GM04504 (cell line): ENCODE data around the gene EHBP1L1.

Source experiments
- DNase-seq: peaks from one replicate; pipeline ENCODE4 v3.0.0-alpha.2; 2012; ENCODE audit warnings: low read depth

The EHBP1L1 gene

DNA sequence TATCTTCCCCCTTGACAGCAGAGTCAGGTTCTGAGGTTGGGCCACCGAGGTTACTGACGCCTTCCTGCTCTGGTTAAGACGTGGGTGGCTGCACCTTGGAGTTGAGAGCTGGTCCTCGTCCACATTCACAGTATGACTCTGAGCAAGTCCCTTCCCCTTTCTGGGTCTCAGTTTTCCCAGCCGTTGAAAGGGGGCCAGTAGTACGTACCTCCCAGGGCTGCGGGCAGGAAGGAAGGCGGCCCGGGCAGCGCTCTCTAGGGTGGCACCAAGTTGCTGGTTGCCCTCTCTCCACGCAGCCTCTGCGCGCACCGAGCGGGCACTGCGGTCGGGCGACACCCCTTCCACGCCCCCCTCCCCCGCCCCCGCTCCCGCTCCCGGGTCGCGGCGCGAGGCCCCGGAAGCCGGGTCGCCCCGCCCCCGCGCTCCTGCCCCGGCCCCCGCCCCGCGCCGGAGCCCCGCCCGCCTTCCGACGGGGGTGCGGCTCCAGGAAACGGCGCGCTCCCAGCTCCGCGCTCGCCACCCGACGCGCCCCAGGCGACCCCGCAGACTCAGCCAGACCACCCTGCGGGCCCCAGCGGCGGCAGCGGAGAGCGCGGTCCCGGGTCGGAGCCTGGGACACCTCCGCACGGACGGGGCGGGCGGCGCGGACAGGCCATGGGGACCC lies at the start of gene EHBP1L1:
Gene EHBP1L1, plus strand, starts transcription at position 486 of the 664 bp plus-strand sequence. CDS start 250 bp downstream, outside the sequence.
- DNase-seq, result no peak

DNA sequence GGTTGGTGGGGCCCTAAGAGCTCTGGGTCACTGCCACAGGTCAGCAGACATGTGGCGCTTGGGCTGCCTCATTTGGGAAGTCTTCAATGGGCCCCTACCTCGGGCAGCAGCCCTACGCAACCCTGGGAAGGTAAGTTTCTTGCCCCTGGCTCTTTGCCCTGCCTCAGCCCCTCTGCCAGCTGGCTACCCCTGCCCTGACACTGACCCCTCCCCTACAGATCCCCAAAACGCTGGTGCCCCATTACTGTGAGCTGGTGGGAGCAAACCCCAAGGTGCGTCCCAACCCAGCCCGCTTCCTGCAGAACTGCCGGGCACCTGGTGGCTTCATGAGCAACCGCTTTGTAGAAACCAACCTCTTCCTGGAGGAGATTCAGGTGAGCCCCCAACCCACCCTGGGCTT lies 49.1 kb upstream of the EHBP1L1 start:
- DNase-seq, result no peak

DNA sequence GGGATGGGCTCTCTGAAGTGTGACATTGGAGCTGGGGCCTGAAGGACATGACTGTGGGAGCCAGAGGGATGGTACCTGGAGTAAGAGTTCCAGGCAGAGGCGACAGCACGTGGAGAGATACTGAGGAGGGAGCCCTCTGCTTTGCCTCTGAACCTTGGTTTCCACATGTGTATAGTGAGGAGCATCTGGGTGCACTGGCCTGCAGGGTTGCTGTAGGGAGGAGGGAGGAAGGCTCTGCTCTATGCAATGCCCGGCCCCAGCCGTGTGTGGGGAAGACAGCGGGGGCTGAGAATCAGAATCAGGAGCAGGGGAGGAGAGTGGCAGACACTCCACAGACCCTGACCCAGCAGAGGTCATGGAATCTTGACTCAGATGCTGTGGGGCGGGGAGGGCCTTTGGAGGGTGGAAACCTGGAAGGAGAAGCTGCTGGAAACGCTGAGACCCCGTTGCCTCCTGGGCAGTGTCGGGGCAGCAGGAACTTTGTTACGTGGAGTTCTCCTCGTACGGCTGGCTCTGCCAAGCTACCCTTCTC lies 47.0 kb upstream of the EHBP1L1 start:
- DNase-seq, result no peak

DNA sequence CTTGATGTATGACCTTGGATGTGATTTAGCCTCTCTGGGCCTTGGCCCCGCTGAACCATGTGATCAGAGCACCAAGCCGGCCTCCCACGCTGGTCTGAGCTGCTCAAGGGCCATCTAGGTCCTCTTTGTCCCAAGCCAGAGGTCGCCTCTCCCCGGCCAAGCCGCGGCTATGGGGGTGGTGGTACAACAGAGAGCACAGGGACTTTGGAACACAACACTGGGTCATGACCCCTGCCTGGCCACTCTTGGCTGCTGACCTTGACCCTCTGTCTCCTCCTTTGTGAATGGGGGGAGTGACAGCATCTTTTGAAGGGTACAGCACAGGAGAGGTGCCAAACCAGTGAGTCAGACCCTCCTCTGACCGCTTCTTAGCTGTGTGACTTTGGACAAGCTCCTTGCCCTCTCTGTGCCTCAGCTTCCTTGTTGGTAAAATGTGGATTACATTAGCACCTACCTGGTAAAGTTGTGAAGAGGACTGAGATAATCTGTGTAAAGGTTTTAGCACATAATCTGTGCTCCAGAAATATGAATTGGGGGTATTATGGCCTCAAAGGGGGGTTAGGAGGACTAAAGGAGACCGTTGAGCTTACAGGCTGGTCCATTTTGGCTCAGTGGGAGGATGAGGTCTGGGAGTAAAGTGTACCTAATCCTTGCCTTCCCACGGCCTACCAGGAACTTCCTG lies 46.2 kb upstream of the EHBP1L1 start:
- no peak for DNase-seq

DNA sequence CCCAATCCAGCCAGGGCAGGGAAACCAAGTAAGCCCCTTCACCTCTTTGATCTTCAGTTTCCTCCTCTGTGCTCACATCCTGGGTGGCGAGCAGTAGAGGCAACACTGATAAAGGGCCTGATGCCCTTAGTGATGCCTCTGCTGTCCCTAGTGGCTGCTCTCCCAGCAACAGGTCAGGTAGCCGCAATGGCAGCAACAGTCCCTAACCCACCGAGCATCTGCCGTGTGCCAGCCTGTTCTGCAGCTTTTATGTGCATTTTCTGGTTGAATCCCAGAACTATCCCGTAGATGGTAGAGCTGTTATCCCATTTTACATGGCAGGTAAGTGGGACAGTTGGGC lies 45.7 kb upstream of the EHBP1L1 start:
- no peak for DNase-seq

DNA sequence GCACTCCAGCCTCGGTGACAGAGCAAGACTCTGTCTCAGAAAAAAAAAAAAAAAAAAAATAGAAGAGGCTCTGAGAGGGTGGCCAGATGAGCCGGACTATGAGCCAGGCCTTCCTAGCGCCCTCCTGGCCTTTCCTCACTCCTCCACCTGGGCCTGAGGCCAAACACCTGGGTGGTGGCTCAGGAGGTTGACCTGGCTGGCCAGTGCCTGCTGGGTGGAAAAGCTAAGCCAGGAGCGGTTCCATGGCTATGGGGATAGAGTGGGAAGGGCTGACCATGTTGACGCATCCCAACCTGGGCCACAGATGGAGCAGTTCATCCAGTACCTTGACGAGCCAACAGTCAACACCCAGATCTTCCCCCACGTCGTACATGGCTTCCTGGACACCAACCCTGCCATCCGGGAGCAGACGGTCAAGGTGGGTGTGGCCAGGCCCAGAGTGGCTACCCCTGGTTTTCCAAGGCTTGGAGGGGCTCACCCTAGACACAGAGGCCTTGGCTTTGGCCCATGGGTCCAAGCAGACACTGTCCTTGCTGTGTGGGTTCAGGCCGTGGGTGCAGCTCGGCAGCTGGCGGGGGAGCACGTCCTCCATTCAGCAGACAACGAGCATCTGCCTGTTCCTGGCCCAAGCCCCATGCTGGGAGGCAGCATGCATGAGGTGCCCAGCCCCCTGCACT lies 43.3 kb upstream of the EHBP1L1 start:
- DNase-seq, result no peak

DNA sequence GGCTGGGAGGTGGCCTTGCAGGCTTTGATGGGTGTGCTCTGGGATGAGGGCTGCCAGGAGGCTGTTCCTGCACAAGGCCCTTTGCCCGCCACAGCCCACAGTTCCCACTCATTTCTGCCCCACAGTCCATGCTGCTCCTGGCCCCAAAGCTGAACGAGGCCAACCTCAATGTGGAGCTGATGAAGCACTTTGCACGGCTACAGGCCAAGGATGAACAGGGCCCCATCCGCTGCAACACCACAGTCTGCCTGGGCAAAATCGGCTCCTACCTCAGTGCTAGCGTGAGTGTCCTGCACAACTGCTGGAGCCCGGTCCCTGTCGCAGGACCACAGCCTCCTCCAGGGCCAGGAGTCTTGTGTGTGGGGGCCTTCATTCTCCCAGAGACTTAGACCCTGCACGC lies 40.8 kb upstream of the EHBP1L1 start:
- DNase-seq, result no peak

DNA sequence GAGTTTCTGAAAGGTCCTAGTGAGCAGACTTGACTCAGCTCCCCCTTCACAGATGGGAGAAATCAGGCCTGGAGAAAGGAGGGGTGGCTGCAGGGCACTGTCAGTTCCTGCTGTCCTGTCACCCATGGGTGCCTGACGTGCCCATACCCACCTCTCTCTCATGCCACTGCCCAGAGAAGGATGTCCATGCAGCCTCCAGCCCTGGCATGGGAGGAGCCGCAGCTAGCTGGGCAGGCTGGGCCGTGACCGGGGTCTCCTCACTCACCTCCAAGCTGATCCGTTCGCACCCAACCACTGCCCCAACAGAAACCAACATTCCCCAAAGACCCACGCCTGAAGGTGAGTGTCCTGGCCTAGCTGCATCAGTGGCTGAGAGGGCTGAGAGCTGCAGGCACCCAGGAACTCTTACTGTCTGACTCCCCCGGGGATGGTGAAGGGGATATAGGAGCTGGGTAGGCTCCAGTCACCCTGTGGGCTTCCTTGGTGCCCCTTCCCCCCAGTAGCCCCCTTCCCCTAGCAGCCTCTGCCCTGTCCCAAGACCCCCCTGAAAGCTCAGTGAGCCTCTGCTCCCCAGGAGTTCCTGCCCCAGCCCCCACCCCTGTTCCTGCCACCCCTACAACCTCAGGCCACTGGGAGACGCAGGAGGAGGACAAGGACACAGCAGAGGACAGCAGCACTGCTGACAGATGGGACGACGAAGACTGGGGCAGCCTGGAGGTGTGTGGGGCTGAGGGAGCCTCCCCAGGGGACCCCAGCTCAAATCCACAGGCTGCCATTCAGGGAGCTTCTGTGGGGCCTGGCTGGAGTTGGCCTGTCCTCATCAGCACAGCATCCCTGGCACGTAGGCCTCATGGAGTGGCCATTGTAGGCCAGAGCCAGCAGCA lies 39.2 kb upstream of the EHBP1L1 start:
- DNase-seq, result no peak

DNA sequence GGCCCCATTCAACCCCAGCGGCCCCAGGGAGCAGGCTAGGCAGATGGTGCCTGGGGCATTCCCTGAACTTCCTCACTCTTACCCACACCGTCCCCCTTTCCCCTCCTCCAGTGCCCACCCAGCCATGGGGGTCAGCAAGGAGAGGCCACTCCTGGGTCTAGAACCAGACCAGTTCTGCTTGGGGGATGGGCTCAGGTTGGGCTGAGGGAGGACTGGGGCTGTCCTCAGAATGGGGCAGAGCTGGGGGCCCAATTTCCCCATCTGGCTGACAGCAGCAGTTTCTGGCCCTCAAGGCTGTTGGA lies 38.6 kb upstream of the EHBP1L1 start:
- no peak for DNase-seq

DNA sequence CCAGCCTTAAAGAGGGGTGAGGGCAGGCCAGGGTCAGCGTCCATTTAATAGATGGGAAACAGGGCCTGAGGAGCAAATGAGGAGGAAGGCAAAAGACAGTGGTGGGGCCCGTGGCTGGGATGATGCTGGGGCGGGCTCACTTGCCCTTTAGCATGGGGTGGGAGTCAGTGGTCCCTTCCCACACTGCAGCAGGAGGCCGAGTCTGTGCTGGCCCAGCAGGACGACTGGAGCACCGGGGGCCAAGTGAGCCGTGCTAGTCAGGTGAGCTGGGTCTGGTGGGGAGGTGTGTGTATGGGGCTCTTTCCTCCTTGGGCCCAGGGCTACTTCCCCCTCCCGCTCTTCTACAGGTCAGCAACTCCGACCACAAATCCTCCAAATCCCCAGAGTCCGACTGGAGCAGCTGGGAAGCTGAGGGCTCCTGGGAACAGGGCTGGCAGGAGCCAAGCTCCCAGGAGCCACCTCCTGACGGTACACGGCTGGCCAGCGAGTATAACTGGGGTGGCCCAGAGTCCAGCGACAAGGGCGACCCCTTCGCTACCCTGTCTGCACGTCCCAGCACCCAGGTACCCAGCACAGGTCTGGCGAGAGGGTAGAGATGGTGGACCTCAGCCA lies 38.1 kb upstream of the EHBP1L1 start:
- DNase-seq, result no peak

DNA sequence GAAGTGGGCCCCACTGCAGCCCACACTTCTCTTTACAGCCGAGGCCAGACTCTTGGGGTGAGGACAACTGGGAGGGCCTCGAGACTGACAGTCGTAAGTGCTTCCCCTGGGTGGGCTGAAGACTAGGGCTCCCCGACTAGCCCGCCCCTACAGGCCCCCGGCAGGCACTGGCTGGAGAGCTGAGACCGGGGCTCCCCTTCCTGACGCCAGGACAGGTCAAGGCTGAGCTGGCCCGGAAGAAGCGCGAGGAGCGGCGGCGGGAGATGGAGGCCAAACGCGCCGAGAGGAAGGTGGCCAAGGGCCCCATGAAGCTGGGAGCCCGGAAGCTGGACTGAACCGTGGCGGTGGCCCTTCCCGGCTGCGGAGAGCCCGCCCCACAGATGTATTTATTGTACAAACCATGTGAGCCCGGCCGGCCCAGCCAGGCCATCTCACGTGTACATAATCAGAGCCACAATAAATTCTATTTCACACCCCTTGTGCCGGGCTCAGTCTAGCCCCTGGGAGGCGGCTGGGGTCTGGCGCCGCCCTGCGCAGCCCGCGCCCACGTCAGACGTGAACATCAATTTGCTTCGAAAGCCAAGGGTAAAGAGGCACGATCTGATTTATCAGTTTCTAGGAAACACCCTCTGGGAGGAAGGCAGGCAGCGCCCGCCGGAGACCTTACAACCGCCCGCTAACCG lies 37.5 kb upstream of the EHBP1L1 start:
- no peak for DNase-seq

DNA sequence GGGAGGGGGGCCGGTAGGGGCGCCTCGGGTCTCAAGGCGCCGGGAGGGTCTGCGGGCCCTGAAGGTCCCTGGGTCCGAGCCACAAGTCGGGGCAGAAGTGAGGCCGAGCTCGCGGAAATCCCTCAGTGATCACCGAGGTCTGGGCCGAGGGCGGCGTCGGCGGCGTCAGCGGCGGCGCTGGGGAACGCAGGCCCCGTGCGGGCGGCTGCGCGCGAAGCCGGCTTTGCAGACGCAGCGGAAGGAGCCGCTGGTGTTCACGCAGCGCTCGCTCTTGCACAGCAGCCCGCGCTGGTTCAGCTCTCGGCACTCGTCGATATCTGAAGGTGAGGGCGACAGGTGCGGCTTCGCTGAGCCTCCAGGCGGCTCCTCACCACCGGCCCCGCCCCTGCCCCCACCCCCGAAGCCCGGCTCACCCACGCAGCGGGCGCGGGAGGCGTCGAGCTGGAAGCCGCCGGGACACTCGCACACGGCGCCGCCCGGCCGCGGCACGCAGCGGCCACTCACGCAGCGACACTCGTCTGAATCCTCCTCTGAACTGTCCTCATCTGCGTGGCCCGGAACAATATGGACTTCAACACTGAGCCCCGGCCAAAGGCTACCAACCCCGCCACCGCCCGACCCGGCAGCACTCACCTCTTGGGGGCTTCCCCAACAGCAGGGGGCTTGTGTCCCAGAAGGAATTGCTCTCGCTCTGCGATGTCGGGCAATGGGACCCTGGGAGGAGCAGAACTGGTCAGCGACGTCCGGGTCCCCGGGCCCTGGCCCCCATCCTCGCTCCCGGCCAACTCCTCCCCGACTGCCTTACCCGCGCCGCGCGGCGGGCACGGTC lies 36.7 kb upstream of the EHBP1L1 start:
- no peak for DNase-seq

DNA sequence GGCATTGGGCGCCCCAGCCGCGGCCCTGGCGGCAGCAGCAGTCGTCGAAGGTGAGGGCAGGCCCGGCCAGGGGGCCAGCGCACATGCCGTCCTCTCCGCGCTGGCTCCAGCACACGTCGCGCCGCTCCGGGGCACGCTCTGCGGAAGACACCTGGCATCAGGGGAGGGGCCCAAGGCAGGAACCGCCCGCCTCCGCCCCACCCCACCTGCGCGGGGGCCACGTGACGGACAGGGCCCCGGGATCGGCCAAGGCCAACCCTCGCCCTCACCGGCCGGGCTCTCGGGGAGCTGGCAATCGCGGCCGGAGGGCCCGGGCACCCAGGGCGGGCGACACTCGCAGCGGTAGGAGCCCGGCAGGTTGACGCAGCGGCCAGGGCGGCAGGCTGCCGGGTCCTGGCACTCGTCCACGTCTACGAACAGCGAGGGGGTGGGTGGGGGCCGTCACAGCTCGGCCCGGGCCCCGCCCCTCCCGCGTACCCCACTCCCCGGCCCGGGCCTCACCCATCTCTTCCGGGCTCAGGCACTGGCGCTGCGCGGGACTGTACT lies 36.0 kb upstream of the EHBP1L1 start:
- no peak for DNase-seq

DNA sequence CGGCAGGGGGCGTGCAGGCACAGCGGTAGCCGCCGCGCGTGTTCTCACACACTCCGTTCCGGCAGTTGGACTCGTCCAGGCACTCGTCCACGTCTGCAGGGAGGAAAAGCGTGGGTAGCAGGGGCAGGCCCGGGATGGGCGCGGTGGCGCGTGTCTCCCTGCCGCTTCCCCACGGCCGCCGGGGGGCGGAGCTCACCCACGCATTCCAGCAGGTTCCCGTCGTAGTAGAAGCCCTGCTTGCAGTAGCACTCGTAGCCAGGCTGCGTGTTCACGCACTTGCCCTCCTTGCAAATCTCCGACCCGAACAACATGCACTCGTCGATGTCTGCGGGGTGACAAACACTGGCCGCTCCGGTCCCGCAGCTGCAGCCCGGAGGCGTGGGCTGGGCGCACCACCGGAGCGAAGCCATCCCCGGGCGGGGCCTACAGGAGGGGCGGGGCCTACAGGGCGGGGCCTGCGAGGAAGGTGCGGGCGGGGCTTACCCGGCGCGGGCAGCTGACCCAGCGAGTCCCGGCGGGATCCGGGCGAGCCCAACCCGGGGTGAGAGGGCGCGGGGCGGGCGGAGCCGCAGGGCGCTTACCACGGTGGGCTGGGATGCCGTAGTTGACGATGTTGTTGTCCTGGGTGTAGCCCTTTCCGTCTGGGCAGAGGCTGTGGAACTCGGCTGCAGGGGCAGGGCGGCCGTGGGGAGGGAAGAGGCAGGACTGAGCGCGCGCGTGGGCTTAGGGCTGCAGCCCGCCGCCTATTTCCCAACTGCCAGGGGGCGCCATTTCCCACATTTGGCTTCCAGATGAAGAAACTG lies 35.4 kb upstream of the EHBP1L1 start:
- DNase-seq, result peak; percentile 79

DNA sequence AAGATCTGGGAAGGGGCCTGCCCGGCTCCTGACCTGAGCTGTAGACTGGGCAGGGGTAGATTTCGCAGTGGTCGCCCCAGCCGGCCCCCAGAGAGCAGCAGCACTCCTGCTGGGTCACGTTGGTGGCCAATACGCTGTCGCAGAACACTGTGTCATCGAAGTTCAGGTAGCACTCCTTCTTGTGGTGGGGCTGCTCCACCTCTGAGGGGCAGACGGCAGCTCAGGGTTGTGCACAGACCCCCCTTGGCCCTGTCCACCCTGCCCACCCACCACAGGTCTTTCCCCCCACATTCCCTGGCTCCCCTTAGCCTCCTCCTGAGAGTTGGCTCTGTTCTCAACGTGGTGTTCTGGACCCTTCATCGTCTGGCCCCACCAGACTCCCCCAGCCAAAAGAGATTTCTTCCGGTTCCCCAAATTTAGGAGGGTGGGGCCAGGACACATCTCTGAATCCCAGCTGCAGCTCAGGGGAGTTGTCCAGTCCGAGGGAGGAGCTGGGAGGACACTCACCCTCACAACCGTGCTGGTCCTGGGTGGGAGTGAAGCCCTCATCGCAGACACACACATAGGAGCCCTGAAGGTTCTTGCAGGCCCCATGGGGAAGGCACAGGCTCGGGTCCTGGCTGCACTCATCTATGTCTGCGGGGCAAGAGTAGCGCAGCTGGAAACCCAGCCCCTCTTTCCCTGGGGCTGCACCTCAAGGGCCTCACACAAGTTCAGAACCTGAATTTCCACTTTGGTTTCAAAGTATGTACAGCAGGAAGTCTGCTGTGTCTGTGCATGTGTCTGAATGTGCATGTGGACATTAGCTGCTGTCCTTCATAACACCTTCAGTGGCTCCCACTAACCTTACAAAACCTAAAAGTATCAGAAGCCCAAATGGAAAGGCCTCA lies 34.5 kb upstream of the EHBP1L1 start:
- no peak for DNase-seq

DNA sequence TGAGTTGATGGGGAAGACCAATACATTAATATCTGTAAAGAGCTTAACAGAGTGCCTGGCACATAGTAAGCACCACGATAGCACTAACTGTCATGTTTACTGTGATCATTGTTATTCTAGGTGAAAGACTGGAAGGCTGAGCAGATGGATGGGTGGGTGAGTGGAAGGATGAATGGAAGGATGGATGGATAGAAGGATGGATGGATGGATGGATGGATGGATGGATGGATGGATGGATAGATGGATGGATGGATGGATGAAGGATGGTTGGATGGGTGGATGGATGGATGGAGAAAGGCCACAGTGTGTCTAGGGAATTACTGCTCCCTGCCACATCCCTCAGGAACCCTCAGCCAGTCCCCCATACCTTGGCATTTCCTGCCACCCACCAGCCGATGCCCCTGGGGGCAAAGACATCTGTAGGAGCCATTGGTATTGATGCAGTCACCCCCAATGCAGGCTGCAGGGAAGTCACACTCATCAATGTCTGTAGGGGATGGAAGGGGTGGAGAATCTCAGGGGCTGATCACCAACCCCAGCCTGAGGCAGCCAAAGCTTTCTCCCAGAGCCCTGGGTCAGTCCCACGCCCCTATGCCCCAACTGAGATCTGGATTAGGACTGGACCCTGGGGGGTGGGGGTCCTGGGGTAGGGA lies 33.0 kb upstream of the EHBP1L1 start:
- no peak for DNase-seq

DNA sequence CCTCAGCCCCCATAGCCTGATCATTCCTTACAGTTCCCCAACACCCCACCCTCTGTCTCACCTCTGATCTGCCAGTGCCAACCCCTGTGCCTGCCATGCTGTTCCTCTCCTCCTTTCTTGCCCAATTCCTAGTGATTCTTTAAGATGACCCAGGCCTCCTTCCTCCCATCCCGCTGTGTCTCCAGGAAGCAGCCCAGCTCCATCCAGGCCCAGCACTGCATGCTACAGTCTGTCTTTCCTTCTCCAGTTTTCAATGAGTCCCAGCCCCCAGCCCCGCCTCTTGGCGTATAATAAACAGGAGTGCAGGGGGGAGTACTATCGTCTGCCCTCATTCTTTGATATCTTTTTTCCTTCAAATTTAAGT lies 30.0 kb upstream of the EHBP1L1 start:
- DNase-seq, result no peak
